ENCODE data around the gene DOCK11.

GRCh38 chrX:118528071-118528737, 32.6 kb downstream of the DOCK11 start:
- no peak for TF ChIP-seq CTCF (IDR thresholded peaks at IDR 0.05)
- TF ChIP-seq POLR2A (IDR thresholded peaks at IDR 0.05) = no peak
